HepG2 (cell line): ENCODE measurements around the gene ANXA5. TPM values are rescaled to one million over a fixed set of nuclear protein-coding genes. Genes with fewer than 3 reads are reported as not detected.

Experiments
- AGO1 ChIP-seq: fragments of 200-400 bp; formaldehyde crosslinking; IDR thresholded peaks from 2 replicates; pipeline ENCODE4 v1.6.1; 2017; ENCODE audit warnings: mild to moderate bottlenecking, low read depth, low read length, moderate library complexity; ENCODE audit not compliant: poor library complexity, severe bottlenecking
- FOXK1 ChIP-seq: sonication (generic); formaldehyde crosslinking; IDR thresholded peaks from 2 replicates; pipeline ENCODE4 v1.4.0; 2020; ENCODE audit warnings: low read depth, missing genetic modification reagents, borderline replicate concordance
- GMEB2 ChIP-seq: IDR thresholded peaks from 2 replicates; pipeline ENCODE4 v1.6.1; 2016; ENCODE audit warnings: missing biosample characterization, missing genetic modification reagents, low read depth
- HDAC1 ChIP-seq: sonication (generic); formaldehyde crosslinking; IDR thresholded peaks from 2 replicates; pipeline ENCODE4 v1.5.1; 2020; ENCODE audit warnings: mild to moderate bottlenecking, missing genetic modification reagents
- HNF1B ChIP-seq: sonication (generic); formaldehyde crosslinking; IDR thresholded peaks from 2 replicates; pipeline ENCODE4 v1.5.1; 2020; ENCODE audit warnings: mild to moderate bottlenecking, moderate library complexity, missing genetic modification reagents
- IKZF5 ChIP-seq: IDR thresholded peaks from 2 replicates; pipeline ENCODE4 v1.6.1; 2018; ENCODE audit warnings: missing genetic modification reagents, mild to moderate bottlenecking, missing compliant biosample characterization
- SNAPC4 ChIP-seq: sonication (generic); formaldehyde crosslinking; IDR thresholded peaks from 2 replicates; pipeline ENCODE4 v1.4.0; 2020; ENCODE audit warnings: mild to moderate bottlenecking, missing genetic modification reagents
- TARDBP ChIP-seq: sonication (generic); formaldehyde crosslinking; IDR thresholded peaks from 2 replicates; pipeline ENCODE4 v1.8.0; 2022; ENCODE audit warnings: mild to moderate bottlenecking, missing genetic modification reagents
- TFDP1 ChIP-seq: IDR thresholded peaks from 2 replicates; pipeline ENCODE4 v1.6.1; 2016; ENCODE audit warnings: missing compliant biosample characterization, missing genetic modification reagents, borderline replicate concordance
- USF2 ChIP-seq, 2 experiments: sonication (generic) in 1 of 2; formaldehyde crosslinking in 1 of 2; IDR thresholded peaks; 2 replicates each; pipeline versions ENCODE4 v1.5.1 to v1.6.1; 2011 to 2020; ENCODE audit warnings: borderline replicate concordance in 1 of 2, low read depth in 1 of 2, low read length in 1 of 2, mild to moderate bottlenecking in 1 of 2, missing genetic modification reagents in 1 of 2, moderate library complexity in 1 of 2
- ZBTB20 ChIP-seq: sonication (generic); formaldehyde crosslinking; IDR thresholded peaks from 2 replicates; pipeline ENCODE4 v1.8.1; 2023; ENCODE audit warnings: missing genetic modification reagents, low read depth, mild to moderate bottlenecking, borderline replicate concordance
- ZNF382 ChIP-seq: sonication (generic); formaldehyde crosslinking; IDR thresholded peaks from 2 replicates; pipeline ENCODE4 v1.5.0; 2020; ENCODE audit warnings: missing genetic modification reagents, mild to moderate bottlenecking, borderline replicate concordance
- ZNF44 ChIP-seq: sonication (generic); formaldehyde crosslinking; IDR thresholded peaks from 2 replicates; pipeline ENCODE4 v1.5.1; 2020; ENCODE audit warnings: mild to moderate bottlenecking, missing genetic modification reagents
- ZSCAN9 ChIP-seq: IDR thresholded peaks from 2 replicates; pipeline ENCODE4 v1.6.1; 2016; ENCODE audit warnings: borderline replicate concordance
- polyA plus RNA-seq, 8 experiments: library from polyadenylated mRNA; depleted of rRNA in 3 of 8; stranded (reverse) in 7 of 8; unstranded in 1 of 8; fragments of >200 nt; fragmentation: Illumina TruSeq in 4 of 8; extraction: Trizol in 4 of 8; gene quantifications; 2 replicates each; pipeline versions ENCODE4 v1.2.1 to v1.2.3, GENCODE V29; 2011 to 2016; ENCODE audit warnings: low read depth in 4 of 8, missing spikeins in 1 of 8, mixed read lengths in 1 of 8; ENCODE audit not compliant: insufficient read depth in 1 of 8
- total RNA-seq, 5 experiments: library from RNA; depleted of rRNA; stranded (reverse); fragments of >200 nt; fragmentation: Illumina TruSeq; extraction: Trizol; gene quantifications; 2 replicates each; pipeline ENCODE4 v1.2.3, GENCODE V29; 2016; ENCODE audit warnings: low read depth in 1 of 5

Gene ANXA5
- total and polyA plus RNA-seq, 2 of the 13 experiments (the other 11 are each of a cell fraction or from before 2014, with no cell fraction given) = 209 to 342 TPM

- no peak for TF ChIP-seq SNAPC4 (CRISPR knock-in tag)
- no peak for TF ChIP-seq ZSCAN9
- no peak for TF ChIP-seq TARDBP (CRISPR knock-in tag)
- TF ChIP-seq HDAC1 = peak; percentile 53; the same call in 1 of the 2 replicates
- no peak for TF ChIP-seq ZNF382 (CRISPR knock-in tag)
- TF ChIP-seq FOXK1 (CRISPR knock-in tag) = no peak
- TF ChIP-seq USF2 (IDR thresholded peaks at IDR 0.05; ENCODE audit: low read depth, low read length) = no peak
- no peak for TF ChIP-seq USF2 (CRISPR knock-in tag; IDR thresholded peaks at IDR 0.05; ENCODE audit: borderline replicate concordance)
- TF ChIP-seq AGO1 = no peak
- peak; percentile 56; the same call in 1 of the 2 replicates for TF ChIP-seq HNF1B
- TF ChIP-seq IKZF5 (CRISPR knock-in tag) = 0 out of 2 replicates have a peak, but pooled peaks have one; percentile 31
- TF ChIP-seq ZNF44 = no peak
- TF ChIP-seq ZBTB20 (CRISPR knock-in tag) = no peak
- TF ChIP-seq TFDP1 (CRISPR knock-in tag) = peak; percentile 28; the same call in 1 of the 2 replicates
- TF ChIP-seq GMEB2 = no peak
Measured at GRCh38 chr4:121711263-121712000, 14.7 kb upstream of the ANXA5 start (continued).
